Upper lobe of right lung (tissue), 1 donor: ENCODE measurements around the gene GBP1. TPM values are rescaled to one million over a fixed set of nuclear protein-coding genes. Genes with fewer than 3 reads are reported as not detected.

Experiments used
- ATAC-seq: fragments of 200-7000 bp; cut with Tn5 transposase; one replicate; pipeline ENCODE4 v1.9.1; 2020; ENCODE audit warnings: mild to moderate bottlenecking, moderate library complexity
- DNase-seq: peaks from one replicate; pipeline ENCODE4 v3.0.0-alpha.2; 2020
- H3K27ac ChIP-seq: fragments of 200-600 bp; one replicate; pipeline ENCODE4 v1.8.0; 2022
- H3K27me3 ChIP-seq: fragments of 200-600 bp; one replicate; pipeline ENCODE4 v1.8.0; 2022; ENCODE audit warnings: mild to moderate bottlenecking
- H3K36me3 ChIP-seq: fragments of 200-600 bp; one replicate; pipeline ENCODE4 v1.8.0; 2022
- H3K4me1 ChIP-seq: fragments of 200-600 bp; one replicate; pipeline ENCODE4 v1.8.0; 2022
- H3K4me3 ChIP-seq: fragments of 200-600 bp; one replicate; pipeline ENCODE4 v1.8.0; 2022; ENCODE audit warnings: mild to moderate bottlenecking
- H3K9me3 ChIP-seq: fragments of 200-600 bp; one replicate; pipeline ENCODE4 v1.8.0; 2022
- intact Hi-C: fragments of 100-400 bp; cut with DNase I; formaldehyde crosslinking; loops from one replicate; pipeline ENCODE4 v1.11.0; 2022
- total RNA-seq: library from RNA; stranded (reverse); fragmentation: NEBNext Ultra II Directional; extraction: Animal tissue kit (Norgen Biotek cat#: 25700); gene quantifications from one replicate; pipeline ENCODE4 v1.2.1, GENCODE V29; 2021
- TF ChIP-seq, protein P1 (sequence below): fragments of 200-600 bp; IDR thresholded peaks from one replicate; pipeline ENCODE4 v1.8.0; 2022; ENCODE audit warnings: antibody characterized with exemption
- donor health status: DM: no; HTN: yes; CAD: no; lungs with severe emphysema.

GBP1 gene
- total RNA-seq, 1 donor from 2014 or later, result 42.2 TPM

GRCh38 chr1:89008511-89008910 is 56.5 kb downstream of the GBP1 start:
- TF ChIP-seq, protein P1, sequence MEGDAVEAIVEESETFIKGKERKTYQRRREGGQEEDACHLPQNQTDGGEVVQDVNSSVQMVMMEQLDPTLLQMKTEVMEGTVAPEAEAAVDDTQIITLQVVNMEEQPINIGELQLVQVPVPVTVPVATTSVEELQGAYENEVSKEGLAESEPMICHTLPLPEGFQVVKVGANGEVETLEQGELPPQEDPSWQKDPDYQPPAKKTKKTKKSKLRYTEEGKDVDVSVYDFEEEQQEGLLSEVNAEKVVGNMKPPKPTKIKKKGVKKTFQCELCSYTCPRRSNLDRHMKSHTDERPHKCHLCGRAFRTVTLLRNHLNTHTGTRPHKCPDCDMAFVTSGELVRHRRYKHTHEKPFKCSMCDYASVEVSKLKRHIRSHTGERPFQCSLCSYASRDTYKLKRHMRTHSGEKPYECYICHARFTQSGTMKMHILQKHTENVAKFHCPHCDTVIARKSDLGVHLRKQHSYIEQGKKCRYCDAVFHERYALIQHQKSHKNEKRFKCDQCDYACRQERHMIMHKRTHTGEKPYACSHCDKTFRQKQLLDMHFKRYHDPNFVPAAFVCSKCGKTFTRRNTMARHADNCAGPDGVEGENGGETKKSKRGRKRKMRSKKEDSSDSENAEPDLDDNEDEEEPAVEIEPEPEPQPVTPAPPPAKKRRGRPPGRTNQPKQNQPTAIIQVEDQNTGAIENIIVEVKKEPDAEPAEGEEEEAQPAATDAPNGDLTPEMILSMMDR, result no peak
- intact Hi-C loops, result no loop called here
- no peaks in the 10 kb centered on the region for H3K27me3 ChIP-seq
- H3K4me3 ChIP-seq, result no peak overlapping the region
- H3K9me3 ChIP-seq, result no peaks in the 10 kb centered on the region
- DNase-seq, result no peak
- no peak for ATAC-seq
- H3K4me1 ChIP-seq, result no peaks in the 10 kb centered on the region
- H3K27ac ChIP-seq, result no peak overlapping the region
- H3K36me3 ChIP-seq, result peaks cover 80% of the 10 kb centered on the region

GRCh38 chr1:89005286-89006151 is 59.5 kb downstream of the GBP1 start:
- no peak overlapping the region for H3K27ac ChIP-seq
- H3K36me3 ChIP-seq, result peaks cover 51% of the 10 kb centered on the region
- no peak overlapping the region for H3K4me3 ChIP-seq
- intact Hi-C loops, result no loop called here
- H3K9me3 ChIP-seq, result no peaks in the 10 kb centered on the region
- ATAC-seq, result no peak
- peaks cover 5% of the 10 kb centered on the region for H3K4me1 ChIP-seq
- no peak for DNase-seq
- H3K27me3 ChIP-seq, result no peaks in the 10 kb centered on the region
- TF ChIP-seq, protein P1, result no peak

Other genes starting within 250 kb of the GBP1 start
- 20.8 TPM for gene GTF2B, start 173.6 kb downstream of the GBP1 start, total RNA-seq
- gene KYAT3, start 72.6 kb downstream of the GBP1 start, total RNA-seq, result 17.9 TPM
- gene RBMXL1, start 72.6 kb downstream of the GBP1 start, total RNA-seq, result 16.2 TPM
- gene GBP3, start 42.3 kb downstream of the GBP1 start, total RNA-seq, result 46.6 TPM
- gene GBP2, start 60.9 kb upstream of the GBP1 start, total RNA-seq, result 40.8 TPM
- gene GBP7, start 110.8 kb upstream of the GBP1 start, total RNA-seq, result 0.32 TPM
- 32.9 TPM for gene GBP4, start 133.7 kb upstream of the GBP1 start, total RNA-seq
- 5.4 TPM for gene GBP5, start 207.7 kb upstream of the GBP1 start, total RNA-seq